DMS53 (cell line): Measurements from ENCODE around the gene KDELR3.

Experiments
- DNase-seq: peaks from one replicate; lab custom pipeline; 2025; lab: John Stamatoyannopoulos, UW

KDELR3 gene

DNA sequence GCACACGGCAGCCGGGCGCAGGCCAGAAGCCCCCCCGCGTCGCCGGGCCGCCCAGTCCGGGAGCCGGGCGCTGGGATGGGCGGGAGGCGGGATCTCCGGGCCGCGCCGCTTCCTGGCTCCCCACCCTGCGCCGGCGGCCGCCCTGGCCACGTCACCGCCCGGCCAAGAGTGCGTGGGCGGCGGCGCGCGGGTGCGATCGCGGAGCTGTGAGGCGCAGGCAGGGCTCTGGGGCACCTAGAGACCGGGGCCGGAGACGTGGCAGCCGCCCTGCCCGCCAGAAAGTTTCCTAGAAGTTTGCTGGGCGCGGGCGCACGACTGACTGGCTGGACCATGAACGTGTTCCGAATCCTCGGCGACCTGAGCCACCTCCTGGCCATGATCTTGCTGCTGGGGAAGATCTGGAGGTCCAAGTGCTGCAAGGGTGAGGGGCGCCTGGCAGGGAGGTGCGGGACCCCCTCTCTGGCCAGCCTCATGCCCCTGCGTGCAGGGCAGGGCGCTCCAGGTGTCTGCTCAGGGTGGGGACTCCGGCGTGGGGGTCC, at the start of gene KDELR3:
TSS of gene KDELR3 (plus strand) at position 193 of the 539 bp plus-strand sequence. CDS start at position 331, 138 bp downstream.
- DNase-seq, result peak; percentile 72

DNA sequence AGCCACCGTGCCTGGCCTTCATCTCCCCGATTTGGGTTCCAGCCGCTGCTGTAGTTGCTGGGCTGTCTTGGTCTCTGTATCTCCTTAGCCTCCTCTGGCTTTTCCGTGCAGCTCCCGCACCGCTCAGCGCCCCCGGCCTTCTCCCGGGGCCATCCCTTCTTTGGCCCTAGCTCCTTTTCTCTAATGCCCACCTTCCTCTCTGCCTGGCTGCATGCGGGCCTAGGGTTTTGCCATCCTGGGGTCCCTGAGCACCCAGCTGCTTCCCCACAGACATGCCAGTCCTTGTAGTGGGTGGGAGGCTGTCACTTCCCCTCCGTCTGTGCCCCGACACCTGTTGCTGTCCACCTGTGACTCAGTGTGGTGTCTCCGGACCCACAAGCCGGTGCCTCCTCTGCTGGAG, 49.3 kb upstream of the KDELR3 start:
- DNase-seq, result no peak

DNA sequence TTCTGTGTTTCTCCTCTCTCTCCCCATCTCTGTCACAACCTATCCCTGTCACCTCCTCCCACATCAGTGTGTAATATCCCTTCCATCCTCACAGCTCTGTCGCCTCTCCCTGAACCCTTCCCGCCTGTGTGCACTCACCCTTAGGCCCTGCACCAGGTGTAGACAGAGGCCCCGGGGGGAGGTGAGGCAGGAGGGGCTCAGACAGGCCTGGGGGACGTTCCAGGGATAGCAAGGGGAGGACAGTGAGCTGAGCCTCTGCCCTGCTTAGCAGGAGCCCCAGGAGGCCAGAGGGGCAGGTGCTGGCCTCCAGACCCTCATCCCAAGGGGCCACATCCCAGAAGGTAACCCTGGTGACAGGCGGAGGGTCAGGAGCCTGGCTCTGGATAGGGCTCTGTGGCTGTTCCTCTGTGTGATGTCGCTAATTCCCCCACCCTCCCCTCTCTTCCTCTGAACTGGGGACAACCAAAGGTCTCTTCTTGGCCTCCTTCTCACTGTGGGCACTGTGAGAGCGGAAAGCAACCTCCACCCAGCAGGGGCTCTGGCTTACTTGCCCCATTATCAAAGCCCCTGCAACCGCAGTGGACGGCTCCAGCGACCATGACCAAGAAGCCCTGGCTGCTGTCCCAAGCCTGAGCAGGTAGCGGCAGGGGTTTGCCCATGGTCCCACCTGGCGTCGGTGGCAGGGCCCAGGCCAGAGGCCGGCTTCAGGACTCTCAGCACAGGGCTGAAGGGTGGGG, 48.6 kb upstream of the KDELR3 start:
- no peak for DNase-seq

DNA sequence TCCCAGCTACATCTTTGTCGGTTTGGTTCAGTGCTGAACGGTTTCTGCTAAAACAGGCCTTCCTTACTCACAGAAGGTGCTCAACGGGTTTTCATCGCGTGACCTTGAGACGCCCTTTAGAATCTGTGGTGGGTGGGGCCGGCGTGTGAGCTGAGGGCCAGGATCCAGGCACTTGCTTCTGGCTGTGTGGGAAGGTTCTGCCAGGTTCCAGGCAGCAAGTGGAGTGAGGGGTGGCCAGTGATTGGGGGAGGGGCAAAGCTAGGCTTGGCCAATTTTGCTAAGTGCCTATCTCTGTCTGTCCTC, 48.1 kb upstream of the KDELR3 start:
- DNase-seq, result no peak

DNA sequence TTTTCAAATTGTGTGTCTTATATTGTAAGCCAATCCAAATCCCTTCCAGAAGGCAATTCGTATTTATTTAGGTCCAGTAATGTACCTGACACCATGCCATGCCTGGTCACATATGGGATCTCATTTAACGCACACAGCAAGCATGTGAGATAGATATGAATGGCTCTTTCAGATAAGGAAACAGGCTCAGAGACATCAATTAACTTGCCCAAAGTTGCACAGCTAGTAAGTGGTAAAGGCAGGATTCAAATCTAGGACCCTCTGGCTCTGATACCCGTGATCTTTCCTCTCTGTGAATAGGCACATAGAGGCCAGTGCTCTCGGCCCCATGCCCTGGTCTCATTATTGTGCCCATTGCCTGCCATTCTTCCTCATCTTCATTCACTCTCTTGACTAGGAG, 47.2 kb upstream of the KDELR3 start:
- DNase-seq, result no peak

DNA sequence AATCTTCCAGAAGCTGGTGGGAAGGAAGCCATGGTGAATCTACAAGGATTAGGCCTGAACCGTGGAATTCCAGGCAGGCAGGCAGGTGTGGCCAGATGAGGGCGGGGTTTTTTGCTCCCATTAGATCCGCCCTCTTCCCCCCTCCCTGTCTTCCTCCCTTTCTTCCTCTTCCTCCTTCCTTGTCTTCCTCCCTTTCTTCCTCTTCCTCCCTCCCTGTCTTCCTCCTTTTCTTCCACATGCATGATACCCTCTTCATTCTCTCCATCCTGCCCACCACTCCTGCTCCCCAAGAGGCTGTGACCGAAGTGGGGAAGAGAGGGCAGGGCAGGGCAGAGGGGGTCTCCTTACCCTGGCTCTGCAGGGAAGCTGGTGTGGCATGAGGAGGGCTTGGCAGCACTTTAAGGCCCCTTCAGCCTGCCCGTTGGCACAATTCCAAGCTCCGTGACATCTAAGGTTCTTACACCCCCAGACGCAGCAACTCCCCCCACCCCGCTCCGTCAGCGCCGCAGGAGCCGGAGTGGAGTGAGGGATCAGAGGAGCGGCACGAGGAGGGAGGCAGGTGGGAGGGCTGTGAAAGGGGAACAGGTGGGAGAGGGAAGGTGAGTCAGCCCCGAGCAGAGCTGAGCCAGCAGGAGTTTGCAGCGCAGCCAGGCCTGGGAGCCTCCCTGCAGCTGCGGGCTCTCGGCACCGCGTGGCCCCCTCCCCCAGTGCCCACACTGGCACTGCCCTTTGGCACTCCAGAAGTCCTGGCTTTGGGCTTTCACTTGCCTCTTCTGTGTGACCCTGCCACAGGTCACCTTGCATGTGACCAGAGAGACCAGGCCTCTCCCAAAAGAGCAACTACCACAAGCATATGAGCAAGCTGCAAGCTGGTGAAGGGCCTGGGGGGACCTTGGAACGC, 45.0 kb upstream of the KDELR3 start:
- DNase-seq, result no peak

DNA sequence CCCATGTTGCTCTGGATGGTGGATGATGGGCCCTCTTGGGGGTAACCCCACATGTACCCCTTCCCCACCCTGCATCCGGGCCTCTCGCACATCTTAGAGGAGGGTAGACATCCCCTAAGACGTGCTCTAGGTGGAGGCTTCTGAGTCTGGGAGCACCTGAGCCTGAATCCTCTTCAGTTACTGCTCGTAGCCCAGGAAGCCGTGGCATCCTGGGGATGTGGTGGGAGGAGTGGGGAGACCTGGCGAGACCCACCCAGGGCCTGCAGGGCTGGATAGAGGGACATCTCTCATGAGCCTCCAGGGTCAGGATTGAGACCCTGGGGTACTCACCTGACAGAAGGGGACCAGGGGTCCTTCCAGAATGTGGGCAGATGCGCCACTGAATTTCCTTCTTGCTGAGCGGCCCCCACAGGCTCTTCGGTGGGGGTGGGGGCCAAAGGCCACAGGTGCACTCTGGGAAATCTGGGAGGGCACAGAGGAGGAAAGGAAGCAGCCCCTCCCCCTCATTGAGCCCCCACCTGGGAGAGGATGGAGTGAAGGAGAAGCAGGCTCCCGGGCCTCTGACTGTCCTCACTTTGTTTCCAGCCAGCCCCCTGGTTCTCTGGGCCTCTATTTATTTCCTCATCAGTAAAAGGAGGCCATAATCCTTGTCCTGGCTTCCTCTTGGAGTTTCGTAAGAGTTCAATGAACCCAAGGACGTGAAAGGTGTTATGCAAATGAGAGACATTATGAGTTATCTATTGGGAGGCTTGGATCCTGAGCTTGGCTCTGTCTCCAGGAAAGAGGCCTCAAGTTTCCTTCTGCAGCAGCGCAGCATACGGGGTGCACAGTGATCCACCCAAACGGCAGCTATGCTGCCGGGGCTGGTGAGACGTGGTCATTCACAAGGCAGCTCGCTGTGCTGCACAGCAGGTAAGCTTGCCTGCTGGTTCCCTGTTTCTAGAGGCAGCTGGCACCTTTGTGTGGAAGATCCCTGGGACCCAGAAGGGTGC, 44.1 kb upstream of the KDELR3 start:
- no peak for DNase-seq

DNA sequence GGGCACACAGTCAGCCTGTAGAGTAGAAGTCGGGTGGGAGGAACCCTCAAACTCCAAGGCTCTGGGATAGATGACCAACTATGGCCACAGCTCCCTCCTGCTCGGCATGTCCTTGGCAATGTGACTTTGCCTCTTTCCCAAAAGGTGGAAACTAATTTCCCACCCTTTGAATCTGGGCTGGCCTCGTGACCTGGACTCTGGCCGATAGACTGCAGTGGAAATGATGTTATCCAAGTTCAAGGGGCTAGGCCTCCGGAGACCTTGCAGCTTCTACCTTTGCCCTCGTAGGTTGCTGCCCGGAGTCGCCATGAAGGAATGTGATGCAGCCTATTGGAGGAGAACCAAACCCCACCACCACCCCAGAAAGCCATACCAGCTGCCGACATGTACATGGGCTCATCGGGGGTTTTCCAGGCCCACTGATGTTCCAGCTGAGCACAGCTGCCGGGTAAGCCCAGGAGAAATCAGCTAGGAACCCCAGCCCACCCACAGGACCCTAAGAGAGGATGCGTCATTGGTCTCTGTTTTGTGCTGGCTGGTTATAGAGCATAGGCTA, 43.3 kb upstream of the KDELR3 start:
- DNase-seq, result no peak

DNA sequence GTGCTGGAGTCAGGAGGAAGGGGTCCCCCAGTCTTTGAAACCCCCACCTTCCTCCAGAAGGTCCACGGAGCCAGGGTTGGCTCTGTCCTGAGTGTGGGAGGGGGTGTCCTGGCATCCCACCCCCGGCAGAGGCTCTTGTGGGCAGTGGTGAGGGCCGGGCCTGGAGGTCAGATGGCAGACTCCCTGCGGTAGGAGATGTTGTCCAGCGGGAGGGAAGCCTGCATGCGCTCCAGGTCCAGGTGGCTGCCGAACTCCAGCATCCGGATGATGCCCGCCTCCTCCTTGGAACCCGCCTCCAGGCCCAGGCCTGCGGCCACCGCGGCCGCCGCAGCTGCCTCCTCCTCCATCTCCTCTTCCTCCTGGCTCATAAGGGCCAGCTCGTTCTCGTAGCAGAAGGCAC, 41.3 kb upstream of the KDELR3 start:
- peak; percentile 20 for DNase-seq

DNA sequence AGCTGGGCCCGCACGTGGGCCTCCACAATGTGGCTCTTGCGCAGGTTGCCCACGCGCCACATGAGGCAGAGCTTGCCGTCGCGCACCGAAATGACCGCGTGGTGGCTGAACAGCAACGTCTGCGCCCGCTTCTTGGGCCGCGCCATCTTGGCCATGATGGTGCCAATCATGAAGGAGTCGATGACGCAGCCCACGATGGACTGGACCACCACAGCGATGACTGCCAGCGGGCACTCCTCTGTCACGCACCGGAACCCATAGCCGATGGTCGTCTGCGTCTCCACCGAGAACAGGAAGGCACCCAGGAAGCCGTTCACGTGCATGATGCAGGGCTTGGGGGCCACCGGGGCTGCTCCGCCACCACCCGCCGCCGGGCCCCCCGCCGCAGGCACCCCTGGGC, 40.4 kb upstream of the KDELR3 start:
- no peak for DNase-seq

DNA sequence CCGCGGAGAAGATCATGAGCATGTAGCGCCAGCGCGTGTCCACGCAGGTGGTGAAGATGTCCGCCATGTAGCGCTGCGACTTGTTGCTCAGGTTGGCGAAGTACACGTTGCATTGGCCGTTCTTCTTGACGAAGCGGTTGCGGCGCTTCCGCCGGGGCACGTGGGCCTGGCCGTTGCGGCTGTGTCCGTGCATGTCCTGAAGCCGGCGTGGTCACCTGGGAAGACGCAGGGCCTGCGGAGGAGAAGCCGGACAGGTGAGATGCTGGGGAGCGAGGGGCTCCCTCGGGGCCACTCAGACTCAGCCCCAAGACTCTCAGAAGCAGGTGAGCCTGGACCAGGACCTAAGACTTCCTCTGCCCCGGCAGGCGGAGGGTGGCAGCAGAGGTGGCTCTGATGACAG, 40.0 kb upstream of the KDELR3 start:
- no peak for DNase-seq

DNA sequence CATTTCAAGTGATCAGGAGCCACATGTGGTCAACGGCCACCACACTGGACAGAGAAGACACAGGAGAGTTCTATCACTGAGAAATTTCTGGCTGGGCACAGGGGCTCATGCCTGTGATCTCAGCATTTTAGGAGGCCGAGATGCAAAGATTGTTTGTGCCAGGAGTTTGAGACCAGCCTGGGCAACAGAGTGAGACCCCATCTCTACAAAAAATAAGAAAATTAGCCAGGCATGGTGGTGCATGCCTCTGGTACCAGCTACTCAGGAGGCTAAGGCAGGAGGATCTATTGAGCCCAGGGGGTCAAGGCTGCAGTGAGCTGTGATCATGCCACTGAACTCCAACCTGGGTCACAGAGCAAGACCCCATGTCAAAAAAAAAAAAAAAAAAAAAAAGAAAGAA, 39.2 kb upstream of the KDELR3 start:
- no peak for DNase-seq

DNA sequence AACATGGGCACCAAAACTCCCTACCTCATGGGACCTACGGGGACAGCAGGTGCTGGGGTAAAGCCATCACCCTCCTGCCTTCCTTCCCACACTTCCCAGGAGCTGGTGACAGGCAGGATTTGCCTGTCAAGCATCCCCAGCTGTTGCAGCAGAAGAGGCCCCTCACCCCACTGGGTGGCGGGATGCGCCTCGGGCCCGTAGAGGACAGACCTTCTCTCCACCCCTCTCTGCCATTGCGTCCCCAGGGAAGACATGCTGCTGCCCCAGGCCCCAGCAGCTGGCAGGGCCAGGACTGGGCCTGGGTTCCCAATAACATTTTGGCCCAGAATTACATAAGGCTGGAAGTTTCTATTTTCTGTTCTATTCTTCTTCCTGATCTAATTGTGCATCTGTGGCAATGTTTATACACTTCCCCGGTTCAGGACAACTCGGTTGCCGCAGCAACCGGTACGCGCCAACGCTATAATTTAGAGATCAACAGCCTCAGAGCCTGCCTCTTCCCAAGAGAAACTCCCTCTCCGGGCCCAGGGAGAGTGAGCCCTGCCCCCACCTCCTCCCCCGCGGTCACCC, 38.3 kb upstream of the KDELR3 start:
- peak; percentile 29 for DNase-seq

DNA sequence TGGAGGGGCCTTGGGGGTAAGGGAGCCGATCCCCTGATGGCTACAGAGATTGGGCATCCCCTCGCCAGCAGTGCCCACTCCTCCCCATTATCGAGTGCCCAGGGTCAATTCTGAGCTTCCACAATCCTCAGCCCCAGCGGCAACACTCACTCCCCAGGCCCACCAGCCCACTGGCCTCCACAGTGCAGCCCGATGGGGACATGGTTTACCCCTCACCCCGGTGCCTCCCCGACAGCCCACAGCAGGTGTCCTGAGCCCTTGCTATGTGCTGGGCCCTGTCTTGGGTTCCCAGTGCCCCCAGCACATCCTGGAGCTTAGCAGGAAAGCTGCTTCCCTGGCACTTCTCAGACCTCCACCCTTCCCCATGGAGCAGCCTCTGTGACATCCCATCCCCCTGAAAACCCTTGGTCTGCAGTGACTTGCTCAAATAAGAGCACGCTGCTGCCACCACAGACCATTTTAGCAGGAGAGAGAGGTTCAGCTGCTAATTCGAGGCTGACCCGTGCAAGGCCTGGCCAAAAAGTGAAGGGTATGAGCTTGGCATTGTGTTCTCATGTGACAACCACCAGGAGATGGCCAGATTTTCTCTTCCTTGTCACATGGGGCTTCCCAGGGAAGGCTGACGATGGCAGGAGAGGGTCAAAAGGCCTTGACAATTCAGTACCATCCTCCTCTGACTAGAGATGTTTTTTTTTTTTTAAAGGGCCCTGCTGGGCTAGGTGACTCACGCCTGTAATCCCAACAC, 36.5 kb upstream of the KDELR3 start:
- no peak for DNase-seq

DNA sequence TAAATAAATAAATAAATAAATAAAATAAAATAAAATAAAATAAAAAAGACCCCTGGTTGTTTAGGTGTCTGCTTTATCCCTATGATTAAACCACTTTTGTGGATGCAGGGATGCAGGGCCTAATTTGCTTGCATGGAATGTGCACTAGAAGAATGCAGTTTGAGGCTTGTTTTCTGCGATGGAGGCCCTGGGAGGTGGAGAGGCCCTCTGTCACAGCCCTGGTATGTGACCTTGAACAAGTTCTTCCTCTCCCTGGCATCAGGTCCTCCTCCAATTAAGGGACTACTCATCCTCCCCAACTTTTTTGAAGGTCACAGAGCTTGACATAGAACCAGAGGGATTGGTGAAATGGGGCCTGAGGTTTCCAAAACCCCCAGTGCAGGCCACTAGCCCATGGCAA, 35.6 kb upstream of the KDELR3 start:
- no peak for DNase-seq

DNA sequence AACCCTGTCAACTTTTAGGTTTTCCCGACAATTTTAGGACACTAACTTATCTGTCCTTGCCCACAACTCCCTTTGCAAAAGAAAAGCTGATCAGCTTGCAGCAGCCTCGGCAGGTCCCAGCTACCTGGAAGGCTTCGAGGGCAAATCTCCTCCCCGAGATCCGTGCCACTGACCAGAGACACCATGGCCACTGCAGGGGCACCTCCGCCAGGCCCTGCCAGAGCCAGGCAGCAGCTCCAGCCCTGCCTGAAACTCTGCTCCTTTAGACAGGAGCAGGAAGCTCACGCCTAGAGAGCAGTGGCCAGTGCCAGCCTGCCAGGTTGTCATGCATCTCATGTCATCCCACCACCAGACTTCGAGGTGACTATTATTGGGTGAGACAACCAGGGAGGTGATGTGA, 34.0 kb upstream of the KDELR3 start:
- no peak for DNase-seq

DNA sequence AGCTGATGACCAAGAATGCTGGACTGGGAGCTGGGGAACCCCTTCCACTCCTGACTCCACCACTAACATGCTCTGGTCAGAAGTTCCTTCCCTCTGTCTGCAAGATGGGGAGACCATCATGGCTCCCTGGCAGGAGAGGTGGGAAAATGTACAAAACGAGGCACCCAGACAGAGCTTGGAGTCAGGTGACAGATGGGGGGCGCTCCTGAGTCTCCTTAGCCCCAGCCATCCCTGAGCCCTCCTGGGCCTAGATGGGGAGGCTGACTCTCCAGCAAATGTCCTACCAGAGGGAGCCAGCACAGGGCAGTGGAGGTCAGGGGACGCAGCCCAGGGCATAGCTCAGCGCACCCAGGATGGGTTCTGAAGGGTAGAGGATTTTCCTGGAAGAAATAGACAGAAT, 32.9 kb upstream of the KDELR3 start:
- no peak for DNase-seq

DNA sequence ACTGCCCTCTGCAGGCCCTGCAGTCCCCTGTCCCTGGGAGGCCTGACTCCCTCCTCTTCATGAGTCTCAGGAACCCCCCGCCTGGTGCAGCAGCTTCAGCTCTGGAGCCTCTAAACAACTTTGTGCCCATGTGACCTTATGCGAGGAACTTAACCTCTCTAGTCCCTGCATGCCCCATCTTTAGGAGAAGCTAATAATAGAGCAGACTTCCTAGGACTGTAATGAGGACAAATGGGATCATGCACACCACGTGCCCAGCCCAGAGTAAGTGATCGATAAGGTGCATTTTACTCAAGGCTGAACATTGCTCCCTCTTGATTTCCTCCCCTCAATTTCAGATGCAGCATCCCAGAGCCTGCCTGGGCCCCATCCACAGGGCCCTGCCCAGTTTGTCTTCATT, 31.9 kb upstream of the KDELR3 start:
- DNase-seq, result no peak

DNA sequence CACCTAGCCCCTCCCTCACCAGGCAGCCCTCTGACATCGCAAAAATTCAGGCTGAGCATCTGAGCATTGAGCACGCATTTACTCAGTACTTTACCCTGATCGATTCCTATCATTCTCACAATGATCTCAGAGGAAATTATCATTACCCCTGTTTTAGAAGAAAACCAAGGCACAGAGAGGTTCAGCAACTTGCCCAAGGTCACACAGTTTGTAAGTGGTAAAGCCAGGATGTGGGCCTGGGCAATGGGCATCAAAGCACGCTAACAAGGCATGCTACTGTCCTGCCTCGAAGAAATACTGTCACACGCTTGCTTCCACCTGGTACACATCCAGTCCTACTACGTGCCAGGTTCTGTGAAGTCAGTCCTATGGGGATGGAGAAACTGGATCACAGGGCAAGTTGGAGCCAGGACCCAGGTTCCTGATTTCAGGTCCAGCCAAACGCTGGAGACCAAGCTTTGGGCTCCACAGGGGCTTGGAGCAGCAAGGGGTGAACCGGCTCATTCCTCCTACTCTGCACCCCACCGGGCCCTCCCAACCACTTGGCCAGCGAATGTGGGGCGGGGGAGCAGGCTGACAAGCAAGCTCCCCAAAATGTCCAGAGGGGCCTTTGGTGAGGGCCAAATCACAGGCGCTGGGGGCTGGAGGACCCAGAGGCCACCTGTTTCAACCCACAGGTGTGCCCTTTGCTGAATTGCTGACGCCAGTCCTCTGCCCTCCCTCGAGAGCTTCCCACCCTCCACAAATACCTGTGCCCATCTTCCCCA, 31.1 kb upstream of the KDELR3 start:
- no peak for DNase-seq

DNA sequence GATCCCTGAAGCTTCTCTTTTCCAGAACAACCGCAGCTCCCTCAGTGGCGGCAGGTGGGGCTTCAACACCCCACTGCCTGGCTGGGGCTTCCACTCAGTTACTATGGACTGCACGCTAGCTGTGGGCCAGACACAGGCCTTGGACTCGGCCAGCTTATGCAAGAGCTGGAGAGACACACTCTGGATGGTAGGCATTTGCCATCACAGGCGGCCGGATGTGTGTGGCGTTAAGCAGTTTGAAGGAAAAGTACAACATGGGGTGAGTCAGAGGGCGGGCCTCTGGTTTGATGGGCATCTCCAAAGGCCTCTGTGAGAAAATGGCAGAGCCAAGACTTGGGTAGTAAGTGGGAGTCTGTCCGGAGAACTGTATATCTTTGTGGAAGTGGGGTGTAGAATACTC, 30.5 kb upstream of the KDELR3 start:
- no peak for DNase-seq
